HTR-8/SVneo (cell line): ENCODE data around the gene TRERF1.

Experiments
- DNase-seq: peaks from one replicate; pipeline ENCODE4 v3.0.0; 2011; ENCODE audit warnings: low spot score, mixed read lengths; ENCODE audit not compliant: insufficient read length
- FAIRE-seq: peaks from 2 replicates; lab custom pipeline; 2011; peaks lifted over from hg19 to GRCh38; lab: Jason Lieb, UNC

The TRERF1 gene

DNA sequence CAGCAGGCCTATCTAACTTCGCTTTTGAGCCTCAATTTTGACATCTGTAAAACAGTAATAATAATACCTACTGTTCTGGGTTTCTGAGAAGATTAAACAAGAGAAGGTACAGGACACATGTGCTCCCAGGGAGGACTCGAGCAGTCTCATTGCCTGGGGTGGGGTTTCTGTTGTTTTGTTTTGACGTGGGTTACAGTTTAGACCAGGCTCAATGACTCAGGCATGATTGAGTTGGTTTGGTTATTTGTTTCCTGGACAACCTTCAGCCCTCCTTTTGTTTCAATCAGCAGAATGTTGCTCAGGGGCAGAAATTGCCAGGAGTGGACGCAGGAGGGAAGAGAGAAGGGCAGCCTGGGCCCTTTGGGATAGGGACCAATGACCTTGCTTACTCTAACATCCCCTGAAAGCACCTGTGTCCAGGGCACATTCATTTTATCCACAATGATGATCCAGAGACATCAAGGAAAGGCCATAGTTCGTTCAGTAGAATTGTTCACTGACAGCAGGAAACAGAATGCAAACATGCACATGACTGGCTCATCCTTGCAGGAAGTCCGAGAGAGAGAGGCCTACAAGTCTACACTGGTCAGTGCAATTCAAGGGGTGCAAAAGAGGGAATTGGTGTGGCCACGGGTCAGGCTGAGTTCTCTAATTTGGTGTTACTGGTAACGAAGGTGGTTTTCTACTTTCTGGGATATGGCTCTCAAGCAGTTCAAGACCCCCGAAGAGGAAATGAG is 159.6 kb downstream of the TRERF1 start:
- FAIRE-seq, result peak; percentile 4
- DNase-seq, result no peak

DNA sequence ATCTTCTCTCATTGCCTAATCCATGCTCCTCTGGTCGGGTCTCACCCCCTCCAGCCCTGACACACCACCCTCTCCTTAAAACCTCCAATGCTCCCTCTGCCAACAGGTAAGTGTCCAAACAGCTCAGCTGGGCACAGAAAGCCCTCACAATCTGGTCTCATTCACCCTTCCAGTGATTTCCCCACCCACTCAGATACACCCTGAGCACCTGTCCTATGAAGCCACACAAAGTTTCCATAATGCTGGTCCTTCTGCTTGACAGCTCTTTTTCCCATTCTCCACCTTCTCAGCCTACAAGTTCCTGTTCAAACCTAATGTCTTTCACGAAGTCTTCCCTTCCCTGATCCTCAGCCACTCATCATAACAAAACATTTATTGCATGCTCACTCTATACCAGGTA is 164.0 kb downstream of the TRERF1 start:
- no peak for FAIRE-seq
- DNase-seq, result no peak

DNA sequence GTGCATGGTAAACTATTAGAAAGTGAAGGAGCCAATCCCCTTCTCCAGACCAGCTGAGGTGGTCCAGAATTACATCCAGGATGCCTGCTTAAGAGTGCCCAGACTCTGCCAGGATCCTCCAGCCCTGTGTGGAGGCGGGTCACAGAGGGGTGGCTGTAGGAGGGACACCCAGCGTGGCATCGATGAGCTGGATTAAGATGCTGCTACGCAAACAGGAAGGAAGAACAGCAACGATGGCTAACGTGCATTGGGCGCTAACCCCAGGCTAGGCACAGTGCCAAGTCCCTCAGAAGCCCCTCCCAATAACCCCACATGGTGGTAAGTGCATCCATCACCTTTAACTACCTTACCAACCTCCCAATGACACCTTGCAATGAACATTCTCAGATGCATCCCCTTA is 170.2 kb downstream of the TRERF1 start:
- FAIRE-seq, result no peak
- no peak for DNase-seq

DNA sequence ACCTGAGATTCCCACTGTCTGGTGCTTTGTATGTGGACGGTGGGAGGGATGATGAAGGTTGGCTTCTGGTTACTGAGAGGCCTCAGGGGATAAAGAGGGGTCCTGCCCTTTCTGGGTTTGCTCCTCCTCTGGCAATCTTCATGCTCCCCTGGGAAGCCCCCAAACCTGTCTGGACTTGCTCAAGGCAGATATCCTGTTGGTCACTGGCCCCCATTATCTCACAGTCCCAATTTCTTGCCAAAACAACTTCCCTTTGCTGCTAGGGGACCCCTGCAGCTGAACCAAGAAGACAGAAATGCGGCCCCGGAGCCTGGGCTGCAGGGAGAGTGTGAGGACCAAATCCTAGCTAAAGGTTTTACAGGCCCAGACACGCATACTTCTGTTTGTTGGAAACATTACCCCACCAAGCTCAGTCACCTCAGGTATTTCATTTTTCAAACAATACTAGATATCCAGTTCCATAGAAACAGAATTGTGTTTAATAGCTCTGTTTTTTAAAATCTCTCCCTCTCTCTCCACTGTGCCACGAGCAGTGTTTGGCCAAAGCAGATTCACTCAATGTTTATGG is 170.7 kb downstream of the TRERF1 start:
- no peak for FAIRE-seq
- peak; percentile 27 for DNase-seq

DNA sequence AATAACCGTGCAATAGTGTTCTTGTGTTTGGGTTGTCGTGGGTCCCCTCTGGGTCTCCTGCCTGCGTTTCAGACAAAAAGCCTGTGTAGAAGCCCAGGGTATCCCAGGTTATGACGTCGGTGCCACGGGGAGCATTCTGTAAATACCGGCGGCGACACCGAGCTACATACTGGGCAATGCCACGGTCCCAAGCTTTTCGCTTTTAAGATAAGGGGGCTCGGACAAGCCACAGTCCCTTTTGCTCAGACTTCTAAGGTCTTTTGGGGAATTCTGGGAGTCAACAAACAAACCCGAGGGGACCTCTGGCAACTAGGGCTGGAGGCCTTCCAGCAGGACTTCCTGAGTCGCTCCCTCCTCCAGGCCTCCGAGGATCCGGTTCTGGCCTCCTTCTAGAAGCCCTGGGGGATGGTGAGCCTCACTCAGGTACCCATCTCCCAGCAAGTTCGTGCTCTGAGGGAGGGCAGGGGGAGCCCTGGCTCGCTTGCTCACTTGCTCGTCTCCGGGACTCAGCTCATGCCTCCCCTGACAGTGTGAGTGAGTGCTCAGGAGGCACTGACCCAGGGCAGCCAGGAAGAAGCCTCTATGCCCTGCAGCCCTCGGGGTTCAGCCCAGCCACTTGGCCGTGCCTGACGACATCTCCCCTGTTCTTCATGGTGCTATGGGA is 171.6 kb downstream of the TRERF1 start:
- DNase-seq, result no peak

DNA sequence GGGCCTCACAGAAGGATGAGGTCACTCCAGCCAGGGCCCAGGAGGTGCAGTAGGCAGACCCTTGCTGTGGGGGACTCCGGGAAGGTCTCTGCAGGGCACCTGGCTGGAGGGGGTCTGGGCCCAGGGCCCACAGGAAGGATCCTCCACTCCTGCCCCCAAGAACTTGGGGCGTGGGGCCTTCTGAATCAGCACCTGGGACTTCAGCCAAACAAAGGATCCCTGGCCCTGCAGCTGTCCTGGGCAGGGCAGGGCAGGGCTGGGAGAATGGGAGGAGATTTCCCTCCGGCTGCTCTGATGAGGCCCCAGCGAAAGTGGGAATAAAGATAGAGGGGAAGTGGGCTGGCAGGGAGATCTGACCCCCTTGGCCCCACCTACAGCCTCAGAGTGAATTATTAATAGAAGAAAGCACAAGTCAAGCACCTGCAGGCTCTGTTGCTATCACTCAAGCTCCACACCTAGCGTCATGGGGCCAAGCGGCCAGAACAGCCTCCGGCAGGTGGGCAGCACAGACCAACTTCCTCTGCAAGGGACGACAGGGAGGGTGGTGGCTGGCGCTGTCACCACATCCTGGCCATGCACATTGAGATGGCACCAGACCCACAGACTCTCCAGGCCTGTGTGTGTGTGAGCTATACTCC is 172.5 kb downstream of the TRERF1 start:
- peak; percentile 41 for DNase-seq
- no peak for FAIRE-seq

More for the DNA sequence above, 171.6 kb downstream of the TRERF1 start:
- no peak for FAIRE-seq

DNA sequence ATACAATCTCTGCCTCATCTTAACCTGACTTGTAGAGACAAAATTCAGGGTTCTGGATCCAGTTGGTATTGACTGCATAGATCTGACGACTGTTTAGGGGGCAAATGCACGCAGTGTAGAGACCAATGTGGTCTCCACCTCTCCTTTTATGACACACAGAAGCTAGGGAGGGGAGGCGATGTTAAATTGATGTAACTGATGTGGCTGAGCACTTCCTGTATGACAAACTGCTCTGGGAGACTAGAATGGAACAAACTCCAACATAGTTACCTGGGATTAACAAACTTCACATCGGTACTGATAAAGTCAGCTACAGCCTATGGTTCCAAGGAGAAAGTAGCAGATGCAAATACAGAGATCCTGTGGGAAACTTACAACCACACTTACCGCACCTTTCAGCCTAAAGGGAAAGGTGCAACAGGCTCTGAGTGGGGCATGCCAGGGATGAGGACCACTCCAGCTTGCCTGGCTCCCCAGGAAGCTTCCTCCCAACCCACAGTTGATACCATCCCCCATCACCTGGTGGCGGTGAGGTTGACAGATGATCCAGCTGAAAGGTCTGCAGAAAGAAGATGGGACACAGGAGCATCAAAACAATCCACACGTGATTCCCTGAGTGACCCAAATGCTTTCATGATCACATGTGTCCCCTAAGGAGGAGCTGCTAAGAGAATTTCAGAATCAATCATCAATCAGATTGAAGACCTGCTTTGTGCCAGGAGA is 173.4 kb downstream of the TRERF1 start:
- DNase-seq, result no peak
- peak; percentile 60 for FAIRE-seq

DNA sequence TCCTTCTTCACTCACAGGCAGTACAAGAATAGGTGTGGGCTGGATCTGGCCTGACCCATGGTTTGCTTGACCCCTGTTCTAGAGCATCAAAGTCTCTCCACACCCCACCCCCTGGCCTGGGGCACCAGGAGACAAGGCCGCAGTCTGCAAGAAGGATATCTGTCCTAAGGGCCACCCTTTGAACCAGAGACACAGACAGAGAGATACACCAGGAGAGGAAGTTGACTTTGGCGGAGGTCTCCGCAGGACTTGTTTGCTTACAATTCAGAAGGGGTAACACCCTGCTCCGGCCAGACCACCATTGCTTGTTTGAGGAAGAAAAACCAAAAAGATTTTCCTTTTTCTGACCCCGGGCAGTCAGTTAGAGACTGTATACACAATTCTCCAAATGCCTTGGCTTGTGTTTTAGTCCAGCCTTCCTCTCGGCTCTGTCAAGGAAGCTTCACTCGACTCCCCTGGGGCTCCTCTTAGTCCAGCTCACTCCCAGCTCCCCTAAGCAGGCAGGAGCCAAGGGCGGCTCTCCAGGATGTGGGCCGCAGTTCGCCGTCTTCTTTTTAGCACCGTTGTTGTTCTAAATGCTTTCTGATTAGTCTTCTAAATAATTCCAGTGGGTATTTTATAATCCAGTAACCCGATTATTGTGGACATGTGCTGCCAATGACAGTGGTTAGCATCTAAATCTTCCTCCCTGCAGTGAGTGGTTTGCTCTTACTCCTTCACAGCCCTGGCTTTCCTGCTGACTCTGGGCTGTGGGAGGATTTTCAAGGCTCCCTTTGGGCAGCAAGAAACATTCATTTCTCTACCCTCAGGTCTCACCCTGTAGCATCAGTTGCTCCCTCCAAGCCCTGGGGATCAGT is 175.5 kb downstream of the TRERF1 start:
- no peak for FAIRE-seq
- DNase-seq, result no peak

DNA sequence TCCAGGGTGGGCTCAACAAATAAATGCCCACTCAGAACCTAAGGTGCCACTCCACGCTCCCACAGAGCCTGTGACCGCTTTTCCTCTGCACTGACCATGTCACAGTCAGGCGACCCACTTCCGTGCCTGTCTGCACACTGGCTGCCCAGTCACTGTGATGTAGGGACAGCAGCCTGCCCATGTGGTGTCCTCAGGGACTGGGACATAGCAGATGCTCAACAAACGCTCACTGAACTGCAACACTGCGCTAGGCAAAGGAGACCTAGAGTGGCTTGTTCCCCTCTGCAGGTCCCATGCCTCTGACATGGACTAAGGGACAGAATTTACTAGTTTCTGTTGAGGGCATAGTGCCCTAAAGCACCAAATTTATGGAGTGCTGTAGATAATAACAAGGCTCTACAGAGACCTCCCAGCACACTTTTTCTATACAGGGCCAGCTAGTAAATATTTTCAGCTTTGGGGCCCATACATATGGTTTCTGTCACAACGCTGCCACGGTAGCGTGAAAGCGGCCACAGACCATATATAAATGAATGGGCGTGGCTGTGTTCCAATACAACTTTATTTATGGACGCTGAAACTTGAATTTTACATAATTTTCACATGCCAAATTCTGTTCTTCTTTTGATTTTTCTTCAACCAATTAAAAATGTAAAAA is 176.2 kb downstream of the TRERF1 start:
- no peak for FAIRE-seq

DNA sequence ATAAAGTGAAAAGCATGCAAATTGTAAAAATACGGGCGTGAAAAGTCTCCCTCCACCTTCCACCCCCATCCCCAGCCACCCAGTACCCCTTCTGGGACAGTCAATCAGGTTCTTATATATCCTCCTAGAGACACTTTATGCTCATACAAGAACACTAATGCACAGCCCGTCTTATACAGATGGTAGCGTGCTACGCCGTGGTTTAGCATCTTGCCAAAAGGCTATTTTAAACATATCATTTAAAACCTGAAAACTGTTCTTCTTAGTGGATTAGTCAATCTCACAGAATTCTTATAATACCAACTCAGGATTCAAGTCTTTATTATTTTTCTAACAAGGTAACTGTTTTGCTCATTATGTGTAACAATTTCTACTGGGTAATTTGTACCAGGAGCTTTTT is 176.8 kb downstream of the TRERF1 start:
- no peak for FAIRE-seq

More for the DNA sequence above, 176.2 kb downstream of the TRERF1 start:
- DNase-seq, result no peak

DNA sequence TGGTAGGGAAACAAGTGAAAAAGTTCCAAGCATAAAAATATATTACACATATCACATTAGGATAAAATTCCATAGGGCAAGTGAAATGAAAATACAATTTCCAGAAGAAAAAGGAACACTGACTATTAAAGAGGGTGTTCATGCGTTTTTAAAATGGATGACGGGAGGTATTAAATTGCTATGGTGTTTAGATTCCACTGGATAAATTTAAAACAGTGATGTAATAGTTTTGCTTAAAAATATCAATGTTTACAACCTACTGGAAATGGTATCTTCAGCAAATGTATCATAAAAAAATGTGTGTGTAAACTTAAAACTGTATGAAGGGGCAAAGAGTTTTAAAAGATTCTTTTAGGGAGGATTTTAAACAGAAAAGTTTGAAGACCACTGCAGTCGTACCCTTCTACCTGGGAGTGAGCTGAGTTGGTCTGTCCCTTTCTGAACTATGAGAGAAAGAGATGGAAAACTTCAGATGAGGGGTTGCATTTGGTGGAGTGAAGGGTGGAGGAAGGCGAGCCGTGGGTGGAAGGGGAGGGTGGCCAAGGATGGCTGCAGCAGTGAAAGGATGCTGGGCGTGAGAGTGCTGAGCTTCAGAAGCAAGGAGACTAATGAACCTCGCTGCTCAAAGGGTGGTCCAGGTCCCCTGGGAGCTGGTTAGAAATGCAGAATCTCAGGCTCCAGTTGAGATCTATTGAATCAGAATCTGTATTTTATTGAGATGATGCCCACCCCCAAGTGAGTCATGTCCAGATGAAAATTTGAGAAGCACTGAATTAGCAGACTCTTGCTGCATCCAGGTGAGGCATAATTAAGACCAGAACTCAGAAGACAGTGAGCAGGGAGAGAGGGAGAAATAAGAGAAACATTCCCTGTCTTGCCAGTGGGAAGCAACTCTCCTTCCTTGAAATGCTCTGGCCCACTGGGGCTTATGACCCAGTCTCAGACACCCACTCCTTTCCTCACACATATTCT is 179.6 kb downstream of the TRERF1 start:
- FAIRE-seq (no peak), DNase-seq (no peak)

More for the DNA sequence above, 176.8 kb downstream of the TRERF1 start:
- DNase-seq, result no peak

DNA sequence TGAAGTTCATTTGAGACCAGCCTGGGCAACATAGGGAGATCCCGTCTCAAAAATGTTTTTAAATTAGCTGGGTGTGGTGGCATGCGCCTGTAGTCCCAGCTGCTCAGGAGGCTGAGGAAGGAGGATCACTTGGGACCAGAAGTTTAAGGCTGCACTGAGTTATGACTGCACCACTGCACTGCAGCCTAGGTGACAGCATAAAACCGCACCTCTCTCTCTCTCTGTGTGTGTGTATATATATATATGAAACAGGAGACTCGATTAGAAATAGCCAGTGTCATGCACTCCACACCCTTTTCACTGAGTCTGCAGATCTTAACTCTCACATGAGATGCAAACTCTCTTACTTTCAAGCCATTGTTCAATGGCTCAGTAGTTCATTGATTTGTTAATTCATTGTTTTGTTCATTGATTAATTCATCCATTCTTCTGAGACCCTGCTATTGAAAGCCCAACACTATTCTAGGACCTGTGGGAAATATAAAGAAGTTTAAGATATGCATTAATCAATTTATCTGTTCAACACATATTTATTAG is 181.7 kb downstream of the TRERF1 start:
- no peak for DNase-seq
- no peak for FAIRE-seq

DNA sequence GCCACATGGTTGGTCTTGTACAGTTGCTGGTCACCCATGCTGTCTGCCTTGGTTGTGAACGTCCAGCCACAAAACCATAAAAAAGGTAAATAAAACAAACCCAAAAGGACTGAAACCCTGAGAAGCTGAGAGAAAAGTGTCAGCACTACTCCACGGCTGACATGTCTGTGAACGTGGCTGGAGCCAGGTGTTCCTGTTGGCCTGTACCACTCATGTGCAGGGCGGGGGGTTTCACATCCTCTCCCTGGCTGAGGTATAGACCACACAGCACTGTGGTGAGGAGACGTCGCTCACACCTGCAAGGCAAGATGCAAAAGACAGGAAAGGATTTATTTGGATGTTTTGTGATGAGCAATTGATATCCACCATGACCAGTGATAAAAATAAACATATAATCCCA is 182.2 kb downstream of the TRERF1 start:
- DNase-seq (no peak), FAIRE-seq (no peak)

DNA sequence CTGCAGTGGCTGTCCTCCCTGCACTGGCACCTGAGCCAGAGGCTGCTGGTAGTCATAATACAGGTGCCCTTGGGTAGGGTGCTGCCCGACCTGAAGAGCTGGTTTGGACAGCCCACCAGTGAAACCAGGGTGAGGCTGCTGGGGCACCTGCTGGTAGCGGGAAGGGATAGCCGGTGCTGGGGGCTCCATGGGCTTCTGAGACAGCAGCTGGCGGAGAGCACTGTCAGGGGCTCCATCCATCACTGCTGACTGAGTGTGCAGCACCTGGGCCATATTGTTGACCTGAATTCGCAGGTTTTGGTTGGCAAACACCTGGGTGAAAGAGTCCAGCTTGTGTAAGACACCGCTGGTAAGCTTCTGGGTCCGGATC is 182.9 kb downstream of the TRERF1 start:
- DNase-seq, result no peak
- FAIRE-seq, result no peak

DNA sequence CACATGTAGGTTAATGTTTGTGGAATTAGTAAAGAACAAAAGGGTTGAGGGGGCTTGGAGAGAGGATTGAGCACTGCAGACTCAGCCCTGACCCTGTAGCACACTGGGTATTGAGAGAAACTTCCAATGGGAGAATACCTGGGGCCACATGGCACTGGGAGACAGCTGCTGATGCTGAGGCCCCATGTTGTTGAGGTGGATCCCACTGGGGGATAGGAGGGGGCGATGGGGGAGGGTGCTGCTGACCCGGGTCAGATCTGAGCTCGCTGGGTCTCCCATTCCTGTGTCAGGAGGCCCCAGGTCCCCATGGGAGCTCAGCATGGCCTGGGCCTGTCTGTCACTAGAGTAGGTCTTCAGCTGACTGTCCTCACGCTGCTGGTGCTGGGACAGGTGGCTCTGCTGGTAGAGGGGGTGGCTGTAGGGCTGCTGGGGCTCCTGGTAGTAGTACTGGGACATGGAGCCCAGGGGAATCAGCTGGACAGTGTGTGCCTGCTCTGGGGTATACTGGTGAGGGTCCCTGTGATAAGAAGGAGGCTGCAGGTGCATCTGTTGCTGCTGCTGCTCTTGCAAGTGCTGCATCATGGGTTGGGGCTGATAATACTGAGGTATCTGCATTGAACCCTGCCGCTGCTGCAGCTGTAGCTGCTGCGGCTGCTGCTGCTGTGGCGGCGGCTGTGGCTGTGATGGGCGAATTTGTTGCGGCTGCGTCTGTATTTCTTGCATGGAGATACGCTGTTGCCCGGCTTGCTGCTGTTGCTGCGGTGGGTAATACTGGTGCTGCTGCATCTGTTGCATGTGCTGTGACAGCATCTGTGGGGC is 183.5 kb downstream of the TRERF1 start:
- no peak for FAIRE-seq
- DNase-seq, result no peak

DNA sequence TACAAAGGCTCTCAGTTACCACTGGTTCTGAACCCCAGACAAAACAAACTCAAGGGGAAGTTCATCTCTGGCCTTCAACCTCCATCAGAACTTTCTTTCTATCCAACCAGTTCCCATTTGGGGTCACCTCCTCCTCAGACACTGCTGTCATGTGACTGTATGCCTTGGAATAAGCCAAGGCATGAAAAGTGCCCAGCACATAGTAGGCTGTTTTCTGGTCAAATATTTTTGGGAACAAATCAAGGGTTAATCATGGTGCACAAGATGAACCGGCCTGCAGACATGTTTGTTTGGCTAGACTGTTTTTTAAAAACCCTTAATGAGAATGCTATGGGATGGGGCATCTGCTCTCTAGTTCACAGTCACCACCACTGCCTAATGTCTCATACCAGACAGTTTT is 185.2 kb downstream of the TRERF1 start:
- FAIRE-seq, result no peak
- no peak for DNase-seq

DNA sequence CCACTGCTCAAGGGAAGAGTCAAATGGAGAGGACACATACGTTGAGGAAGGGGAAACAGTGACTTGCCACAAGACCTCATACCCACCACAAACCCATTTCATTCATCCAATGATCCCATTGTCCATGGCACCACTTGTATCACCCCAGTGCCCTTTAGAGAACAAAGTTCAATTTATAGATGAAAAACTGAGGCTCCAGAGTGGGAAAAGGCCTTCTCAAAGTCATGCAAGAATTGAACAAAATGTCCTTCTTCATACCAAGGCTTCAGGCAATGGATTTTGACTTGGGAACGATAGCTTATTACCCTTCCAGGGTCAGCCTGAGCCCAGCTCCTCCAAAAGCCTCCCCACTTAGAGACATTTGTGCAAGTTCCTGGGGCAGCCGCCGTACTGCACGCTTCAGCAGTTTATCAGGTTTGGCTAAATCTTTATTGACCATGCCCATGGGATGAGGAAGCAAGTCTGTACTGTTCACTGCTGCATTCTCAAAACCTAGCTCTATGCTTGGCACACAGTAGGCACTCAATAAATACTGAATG is 186.8 kb downstream of the TRERF1 start:
- FAIRE-seq (no peak), DNase-seq (no peak)
